Naive B cell (primary cell): Measurements from ENCODE around the gene TAS2R8. TPM values are rescaled to one million over a fixed set of nuclear protein-coding genes. Genes with fewer than 3 reads are reported as not detected.
A peak's percentile ranks its signal among the peaks of the same experiment; 100 is the strongest.
"Not testable (repeated sequence)": the region's sequence is repeated elsewhere in the genome, so short reads cannot be mapped to it uniquely, and the experiment has no call there.

Experiments used
- ATAC-seq, 2 donors: fragments of 150-1000 bp; cut with Tn5 transposase; 2 replicates each; pipeline ENCODE4 v1.10.0; 2021; ENCODE audit warnings: low read depth in 2 of 2, mild to moderate bottlenecking in 2 of 2, moderate library complexity in 2 of 2
- DNase-seq: peaks from one replicate; pipeline ENCODE4 v3.0.0; 2022
- H3K27ac Mint-ChIP-seq, 6 donors: one replicate each; pipeline ENCODE4 v1.8.0; 2020 to 2022; ENCODE audit warnings: mild to moderate bottlenecking in 6 of 6, mixed read lengths in 6 of 6, moderate library complexity in 5 of 6, inconsistent platforms in 2 of 6
- H3K27me3 Mint-ChIP-seq, 3 donors: one replicate each; pipeline ENCODE4 v1.8.0; 2021 to 2022; ENCODE audit warnings: mixed read lengths in 3 of 3, mild to moderate bottlenecking in 1 of 3
- H3K36me3 Mint-ChIP-seq, 2 donors: one replicate each; pipeline ENCODE4 v1.8.0; 2020 to 2022; ENCODE audit warnings: mixed read lengths in 2 of 2, inconsistent platforms in 1 of 2, mild to moderate bottlenecking in 1 of 2
- H3K4me1 Mint-ChIP-seq, 3 donors: one replicate each; pipeline ENCODE4 v1.8.0; 2020 to 2022; ENCODE audit warnings: mixed read lengths in 3 of 3, inconsistent platforms in 1 of 3, mild to moderate bottlenecking in 1 of 3, moderate library complexity in 1 of 3
- H3K4me3 Mint-ChIP-seq, 8 donors: one replicate each; pipeline ENCODE4 v1.8.0; 2020 to 2022; ENCODE audit warnings: mild to moderate bottlenecking in 8 of 8, mixed read lengths in 8 of 8, moderate library complexity in 8 of 8, inconsistent platforms in 2 of 8
- H3K9me3 Mint-ChIP-seq, 7 donors: one replicate each; pipeline ENCODE4 v1.8.0; 2020 to 2022; ENCODE audit warnings: mixed read lengths in 7 of 7, mild to moderate bottlenecking in 5 of 7, inconsistent platforms in 2 of 7, moderate library complexity in 1 of 7
- polyA plus RNA-seq, 6 donors: library from polyadenylated mRNA; unstranded; fragments of 300-500 nt; fragmentation: Illumina TruSeq; gene quantifications; one replicate each; pipeline ENCODE4 v1.2.3, GENCODE V29; 2021; ENCODE audit warnings: low read depth in 6 of 6

Gene TAS2R8
- polyA plus RNA-seq, 6 donors from 2014 or later: not detected

- peaks cover 11 to 20% (median 19%) of the 10 kb centered on the region in 3 donors for H3K27me3 Mint-ChIP-seq
- DNase-seq: no peak
- ATAC-seq: no peak
These were observed 4.5 kb downstream of the TAS2R8 start, which contains the start of gene TAS2R7 for GRCh38 chr12:10802587-10802986. TSS of gene TAS2R7 (minus strand) at chr12:10802627. CDS start at chr12:10802570, 57 bp downstream.

GRCh38 chr12:10801741-10802140 lies 5.3 kb downstream of the TAS2R8 start:
- no peaks in the 10 kb centered on the region for H3K9me3 Mint-ChIP-seq
- no peaks in the 10 kb centered on the region for H3K36me3 Mint-ChIP-seq
- no peaks in the 10 kb centered on the region for H3K4me1 Mint-ChIP-seq
- ATAC-seq: no peak
- H3K27ac Mint-ChIP-seq: no peak overlapping the region
- no peak for DNase-seq
- H3K4me3 Mint-ChIP-seq: no peak overlapping the region
- H3K27me3 Mint-ChIP-seq: peaks cover 11 to 20% (median 19%) of the 10 kb centered on the region in 3 donors

More at GRCh38 chr12:10802587-10802986, 4.5 kb downstream of the TAS2R8 start, which contains the start of gene TAS2R7:
- Mint-ChIP-seq H3K9me3 (no peaks in the 10 kb centered on the region), H3K4me1 (no peaks in the 10 kb centered on the region), H3K27ac (no peak within 1 kb of the TSS), H3K4me3 (no peak within 1 kb of the TSS), H3K36me3 (no peaks in the 10 kb centered on the region)

GRCh38 chr12:10794222-10794621 lies 12.9 kb downstream of the TAS2R8 start:
- Mint-ChIP-seq H3K36me3 (no peaks in the 10 kb centered on the region), H3K4me3 (no peak overlapping the region), H3K4me1 (no peaks in the 10 kb centered on the region), H3K27ac (no peak overlapping the region), H3K27me3 (peaks cover 0 to 12% (median 4%) of the 10 kb centered on the region in 3 donors), H3K9me3 (peaks cover 0 to 8% (median 0%) of the 10 kb centered on the region in 7 donors)
- no peak for DNase-seq
- no peak for ATAC-seq

GRCh38 chr12:10791769-10792168 lies 15.3 kb downstream of the TAS2R8 start:
- not testable (repeated sequence) for ATAC-seq, H3K4me1 Mint-ChIP-seq, H3K4me3 Mint-ChIP-seq, H3K27ac Mint-ChIP-seq, H3K9me3 Mint-ChIP-seq, H3K36me3 Mint-ChIP-seq, DNase-seq
- H3K27me3 Mint-ChIP-seq: peaks cover 0 to 11% (median 4%) of the 10 kb centered on the region in 3 donors

- peaks cover 0 to 8% (median 4%) of the 10 kb centered on the region in 3 donors for H3K27me3 Mint-ChIP-seq
- no peak for DNase-seq
- no peaks in the 10 kb centered on the region for H3K36me3 Mint-ChIP-seq
- H3K4me3 Mint-ChIP-seq: no peak overlapping the region
- no peak overlapping the region for H3K27ac Mint-ChIP-seq
- H3K4me1 Mint-ChIP-seq: no peaks in the 10 kb centered on the region
- H3K9me3 Mint-ChIP-seq: no peaks in the 10 kb centered on the region
- no peak for ATAC-seq
These were observed 23.8 kb downstream of the TAS2R8 start for GRCh38 chr12:10783252-10783651.

DNA sequence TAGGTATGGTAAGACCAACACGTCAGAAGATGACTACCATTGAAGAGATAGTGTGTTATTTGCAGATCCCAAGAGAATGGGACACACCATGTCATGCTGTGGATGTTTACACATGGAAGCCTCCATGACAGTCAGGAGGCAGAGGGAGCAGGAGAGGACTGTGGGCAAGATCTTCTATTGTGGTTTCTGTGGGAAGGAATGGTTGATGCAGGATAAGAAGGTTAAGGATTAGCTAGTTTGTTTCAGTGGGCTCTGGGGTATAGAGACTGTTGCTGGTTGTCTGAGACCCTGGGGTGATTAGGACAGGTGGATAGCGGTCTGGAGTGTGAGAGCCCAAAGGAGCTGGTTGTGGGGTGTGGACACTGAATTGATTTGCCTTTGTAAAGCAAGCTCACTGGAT lies 28.0 kb downstream of the TAS2R8 start:
- no peak overlapping the region for H3K4me3 Mint-ChIP-seq
- no peak overlapping the region for H3K27ac Mint-ChIP-seq
- no peaks in the 10 kb centered on the region for H3K36me3 Mint-ChIP-seq
- no peaks in the 10 kb centered on the region for H3K4me1 Mint-ChIP-seq
- peaks cover under 1 to 13% (median 5%) of the 10 kb centered on the region in 3 donors for H3K27me3 Mint-ChIP-seq
- ATAC-seq (no peak), DNase-seq (no peak)
- no peaks in the 10 kb centered on the region for H3K9me3 Mint-ChIP-seq

DNA sequence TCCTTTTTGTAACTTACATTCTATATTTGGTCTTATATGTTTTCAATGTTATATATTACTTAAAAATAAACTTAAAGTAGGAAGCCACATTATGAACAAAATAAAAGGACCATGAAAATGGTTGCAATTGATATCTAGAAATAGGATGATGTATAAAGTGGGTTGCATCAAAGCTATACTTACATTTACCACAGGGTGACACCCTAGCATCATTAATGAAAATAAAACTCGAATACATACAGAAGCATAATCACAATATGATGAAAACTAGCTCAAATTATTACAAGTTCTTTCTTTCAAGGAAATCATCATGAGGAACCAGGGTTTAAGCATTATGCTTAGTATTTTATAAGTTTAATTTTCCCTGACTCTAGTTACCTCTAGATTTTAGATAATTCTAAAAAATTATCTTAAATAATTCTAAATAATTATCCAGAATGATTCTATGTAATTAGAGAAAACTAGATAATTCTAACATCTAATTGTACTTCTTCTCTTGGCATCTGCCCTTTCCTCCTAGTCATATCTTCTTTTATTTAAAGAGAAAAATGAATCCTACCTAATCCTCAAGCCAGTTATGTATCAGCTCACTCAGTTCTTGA lies 35.9 kb downstream of the TAS2R8 start:
- Mint-ChIP-seq H3K27ac (no peak overlapping the region), H3K4me3 (no peak overlapping the region), H3K4me1 (no peaks in the 10 kb centered on the region), H3K27me3 (peaks cover 20 to 56% (median 55%) of the 10 kb centered on the region in 3 donors), H3K36me3 (no peaks in the 10 kb centered on the region), H3K9me3 (no peaks in the 10 kb centered on the region)
- ATAC-seq: peak in 1 of 2 donors; percentile 48
- peak; percentile 27 for DNase-seq

DNA sequence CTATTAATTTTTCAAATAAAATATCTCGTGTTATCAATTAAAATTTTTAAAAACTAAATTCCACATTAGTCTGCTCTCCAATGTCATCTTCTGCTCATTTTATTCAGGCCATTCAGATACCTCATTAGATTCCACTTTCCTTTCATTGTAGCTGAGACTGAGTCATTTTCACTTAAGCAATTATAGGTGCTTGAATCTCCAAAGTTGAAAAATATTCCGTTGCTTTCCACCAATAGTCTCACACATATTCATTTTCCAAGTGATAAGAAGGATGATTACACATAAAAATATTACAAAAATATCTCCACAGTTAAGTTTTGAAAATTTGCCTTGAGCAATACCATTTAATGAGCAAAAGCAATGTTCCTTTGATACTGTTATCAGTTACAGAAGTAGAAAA lies 47.4 kb downstream of the TAS2R8 start:
- Mint-ChIP-seq H3K4me1 (no peaks in the 10 kb centered on the region), H3K27me3 (peaks cover 25 to 39% (median 38%) of the 10 kb centered on the region in 3 donors)

DNA sequence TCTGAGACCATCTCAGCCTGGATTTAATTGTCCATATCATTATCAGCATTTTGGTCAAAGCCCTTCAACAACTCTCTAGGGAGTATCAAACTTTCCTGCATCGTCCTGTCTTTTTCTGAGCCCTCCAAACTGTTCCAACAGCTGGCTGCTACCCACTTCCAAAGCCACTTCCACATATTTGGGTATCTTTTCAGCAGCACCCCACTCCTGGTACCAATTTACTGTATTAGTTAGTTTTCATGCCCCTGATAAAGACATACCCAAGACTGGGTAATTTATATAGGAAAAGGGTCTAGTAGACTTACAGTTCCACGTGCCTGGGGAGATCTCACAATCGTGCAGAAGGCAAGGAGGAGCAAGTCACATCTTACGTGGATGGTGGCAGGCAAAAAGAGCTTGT lies 50.9 kb downstream of the TAS2R8 start:
- Mint-ChIP-seq H3K9me3 (peaks cover 0 to 19% (median 14%) of the 10 kb centered on the region in 7 donors), H3K36me3 (peaks cover 9 to 13% of the 10 kb centered on the region in 2 donors), H3K4me1 (peaks cover 0 to 3% (median 0%) of the 10 kb centered on the region in 3 donors), H3K27me3 (peaks cover 14 to 49% (median 45%) of the 10 kb centered on the region in 3 donors), H3K27ac (no peak overlapping the region), H3K4me3 (no peak overlapping the region)
- ATAC-seq (no peak), DNase-seq (no peak)

More for the DNA sequence above, 47.4 kb downstream of the TAS2R8 start:
- H3K9me3 Mint-ChIP-seq: peaks cover 0 to 19% (median 14%) of the 10 kb centered on the region in 7 donors
- no peak overlapping the region for H3K4me3 Mint-ChIP-seq
- H3K36me3 Mint-ChIP-seq: peaks cover 9 to 13% of the 10 kb centered on the region in 2 donors
- ATAC-seq: no peak
- DNase-seq: no peak
- no peak overlapping the region for H3K27ac Mint-ChIP-seq

Other genes with a start within 250 kb of the TAS2R8 start
- 10 to 100 TPM; 37.3 to 46.3 (median 41.6) TPM for gene MAGOHB, start 193.7 kb downstream of the TAS2R8 start, polyA plus RNA-seq
- gene STYK1, start 133.2 kb downstream of the TAS2R8 start, polyA plus RNA-seq: not detected
- 100 to 1,000 TPM; 198 to 630 (median 365) TPM for gene YBX3, start 84.0 kb downstream of the TAS2R8 start, polyA plus RNA-seq
- gene TAS2R7, start 4.7 kb downstream of the TAS2R8 start, polyA plus RNA-seq: not detected
- not detected for gene TAS2R9, start 2.9 kb upstream of the TAS2R8 start, polyA plus RNA-seq
- gene TAS2R10, start 19.1 kb upstream of the TAS2R8 start, polyA plus RNA-seq: not detected
- gene PRR4, start 42.2 kb upstream of the TAS2R8 start, polyA plus RNA-seq: 1 to 10 TPM in 4 of 6 donors, under 1 TPM in 1, not detected in 1; 0.36 to 4.9 (median 1.5) TPM
- 10 to 100 TPM in 5 of 6 donors, 1 to 10 TPM in 1; 8.7 to 22.5 (median 11.4) TPM for gene PRH1, start 77.0 kb upstream of the TAS2R8 start, polyA plus RNA-seq
- gene TAS2R13, start 102.3 kb upstream of the TAS2R8 start, polyA plus RNA-seq: not detected
- not detected for gene PRH2, start 122.0 kb upstream of the TAS2R8 start, polyA plus RNA-seq
- gene TAS2R14, start 132.0 kb upstream of the TAS2R8 start, polyA plus RNA-seq: 1 to 10 TPM in 1 of 6 donors, under 1 TPM in 4, not detected in 1; 0.52 to 1.3 (median 0.95) TPM
- not detected for gene TAS2R50, start 179.6 kb upstream of the TAS2R8 start, polyA plus RNA-seq
- under 1 TPM in 3 of 6 donors, not detected in 3; 0.21 to 0.56 (median 0.25) TPM for gene TAS2R20, start 191.0 kb upstream of the TAS2R8 start, polyA plus RNA-seq
- under 1 TPM in 3 of 6 donors, not detected in 3; 0.43 to 0.93 (median 0.51) TPM for gene TAS2R19, start 215.3 kb upstream of the TAS2R8 start, polyA plus RNA-seq
- under 1 TPM in 2 of 6 donors, not detected in 4; 0.27 to 0.69 TPM for gene TAS2R31, start 224.1 kb upstream of the TAS2R8 start, polyA plus RNA-seq